Measurements from ENCODE around the gene PDE7B.

GRCh38 chr6:135990439-135990838, 138.9 kb downstream of the PDE7B start:
- TF ChIP-seq JUN (CRISPR knock-in tag; IDR thresholded peaks at IDR 0.05) = no peak
- TF ChIP-seq CTCF (IDR thresholded peaks at IDR 0.05) = no peak
- TF ChIP-seq ZNF138 (CRISPR knock-in tag; conservative IDR thresholded peaks at IDR 0.05) = no peak
- TF ChIP-seq ATF1 (CRISPR knock-in tag; IDR thresholded peaks at IDR 0.05) = no peak
- TF ChIP-seq ZBTB43 (CRISPR knock-in tag; IDR thresholded peaks at IDR 0.05) = no peak
- no peak for TF ChIP-seq FOXP4 (CRISPR knock-in tag; IDR thresholded peaks at IDR 0.05)
- TF ChIP-seq MAX (CRISPR knock-in tag; IDR thresholded peaks at IDR 0.05) = no peak
- no peak for TF ChIP-seq MLX (CRISPR knock-in tag; IDR thresholded peaks at IDR 0.05)
- TF ChIP-seq USF1 (CRISPR knock-in tag; IDR thresholded peaks at IDR 0.05) = no peak
- no peak for TF ChIP-seq ZNF263 (CRISPR knock-in tag; IDR thresholded peaks at IDR 0.05; ENCODE audit: low read depth)
- TF ChIP-seq PREB (CRISPR knock-in tag; IDR thresholded peaks at IDR 0.05; ENCODE audit: borderline replicate concordance) = no peak
- TF ChIP-seq ATF2 (CRISPR knock-in tag; IDR thresholded peaks at IDR 0.05; ENCODE audit: borderline replicate concordance, low read depth) = no peak
- no peak for TF ChIP-seq ATF6 (CRISPR knock-in tag; IDR thresholded peaks at IDR 0.05)
- no peak for TF ChIP-seq E2F1 (CRISPR knock-in tag; IDR thresholded peaks at IDR 0.05)

Data from WTC11 (cell line).